ENCODE measurements around the gene DAB2IP.
"Not testable (repeated sequence)": the region's sequence is repeated elsewhere in the genome, so short reads cannot be mapped to it uniquely, and the experiment has no call there.

Gene DAB2IP

DNA sequence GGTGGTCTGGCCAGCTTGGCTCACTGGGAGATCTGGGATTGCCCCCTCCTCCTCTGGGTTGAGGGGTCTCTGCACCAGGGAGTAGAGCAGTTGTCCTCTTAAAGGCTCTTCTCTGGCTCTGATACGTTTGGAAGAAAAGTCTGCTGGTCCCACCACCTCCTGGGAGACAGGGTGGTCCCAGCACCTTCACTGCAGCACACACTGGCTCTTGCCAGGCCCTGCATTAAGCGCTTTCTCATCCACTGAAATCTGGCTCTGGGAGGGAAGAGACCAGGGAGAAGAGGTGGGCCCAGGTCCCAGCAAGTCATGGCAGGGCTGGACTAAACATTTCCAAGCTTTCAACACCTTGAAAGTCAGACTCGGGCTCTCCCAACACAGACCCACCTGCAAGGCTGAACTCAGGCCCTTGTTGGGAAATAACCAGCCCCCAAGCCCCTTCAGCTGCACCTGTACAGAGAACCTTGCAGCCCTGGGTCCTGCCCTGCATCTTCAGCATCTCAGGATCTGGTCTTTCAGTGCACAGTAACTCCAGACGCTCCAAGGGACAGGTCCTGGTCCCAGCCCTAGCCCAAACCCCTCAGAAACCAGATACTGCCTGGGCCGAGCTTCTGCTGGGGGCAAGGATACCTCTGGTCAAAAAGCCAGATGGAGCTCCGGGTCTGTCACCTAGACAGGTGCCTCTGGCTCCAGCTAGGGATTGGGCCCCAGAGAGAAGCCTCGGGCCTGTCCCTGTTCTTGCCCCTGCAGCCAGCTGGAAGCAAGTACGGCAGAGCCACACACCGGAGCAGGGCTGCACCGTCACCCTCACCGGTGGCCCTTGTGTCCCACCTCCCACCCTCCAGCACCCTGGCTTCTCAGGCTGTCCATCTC is 134.5 kb downstream of the DAB2IP start:
- H3K4me3 ChIP-seq, result no peak overlapping the region
- no peak overlapping the region for H3K27ac ChIP-seq
- no peak for DNase-seq (ENCODE audit: low spot score)
- TF ChIP-seq, protein P1, sequence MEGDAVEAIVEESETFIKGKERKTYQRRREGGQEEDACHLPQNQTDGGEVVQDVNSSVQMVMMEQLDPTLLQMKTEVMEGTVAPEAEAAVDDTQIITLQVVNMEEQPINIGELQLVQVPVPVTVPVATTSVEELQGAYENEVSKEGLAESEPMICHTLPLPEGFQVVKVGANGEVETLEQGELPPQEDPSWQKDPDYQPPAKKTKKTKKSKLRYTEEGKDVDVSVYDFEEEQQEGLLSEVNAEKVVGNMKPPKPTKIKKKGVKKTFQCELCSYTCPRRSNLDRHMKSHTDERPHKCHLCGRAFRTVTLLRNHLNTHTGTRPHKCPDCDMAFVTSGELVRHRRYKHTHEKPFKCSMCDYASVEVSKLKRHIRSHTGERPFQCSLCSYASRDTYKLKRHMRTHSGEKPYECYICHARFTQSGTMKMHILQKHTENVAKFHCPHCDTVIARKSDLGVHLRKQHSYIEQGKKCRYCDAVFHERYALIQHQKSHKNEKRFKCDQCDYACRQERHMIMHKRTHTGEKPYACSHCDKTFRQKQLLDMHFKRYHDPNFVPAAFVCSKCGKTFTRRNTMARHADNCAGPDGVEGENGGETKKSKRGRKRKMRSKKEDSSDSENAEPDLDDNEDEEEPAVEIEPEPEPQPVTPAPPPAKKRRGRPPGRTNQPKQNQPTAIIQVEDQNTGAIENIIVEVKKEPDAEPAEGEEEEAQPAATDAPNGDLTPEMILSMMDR (IDR thresholded peaks at IDR 0.05), result no peak

DNA sequence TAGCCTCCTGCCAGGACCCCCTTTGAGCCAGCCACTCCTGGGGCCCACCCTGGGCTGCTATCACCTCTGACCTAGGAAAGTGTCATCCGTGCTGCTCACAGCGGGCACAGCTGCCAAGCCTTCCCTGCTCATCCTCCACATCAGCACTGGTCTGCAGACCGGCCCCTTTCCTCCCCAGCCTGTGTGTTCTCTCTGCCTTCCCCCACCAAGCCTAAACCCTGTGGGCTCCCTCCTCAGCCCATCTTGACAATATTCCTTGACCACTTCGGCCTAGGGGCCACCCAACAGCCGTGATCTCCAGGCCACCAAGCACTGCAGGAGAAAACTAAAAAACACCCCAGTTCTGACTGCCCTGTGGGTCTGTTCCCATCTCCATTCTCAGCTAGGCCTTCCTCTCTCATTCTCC is 135.1 kb downstream of the DAB2IP start:
- no peak overlapping the region for H3K27ac ChIP-seq
- TF ChIP-seq, protein P1 (IDR thresholded peaks at IDR 0.05), result no peak
- no peak overlapping the region for H3K4me3 ChIP-seq
- no peak for DNase-seq (ENCODE audit: low spot score)

DNA sequence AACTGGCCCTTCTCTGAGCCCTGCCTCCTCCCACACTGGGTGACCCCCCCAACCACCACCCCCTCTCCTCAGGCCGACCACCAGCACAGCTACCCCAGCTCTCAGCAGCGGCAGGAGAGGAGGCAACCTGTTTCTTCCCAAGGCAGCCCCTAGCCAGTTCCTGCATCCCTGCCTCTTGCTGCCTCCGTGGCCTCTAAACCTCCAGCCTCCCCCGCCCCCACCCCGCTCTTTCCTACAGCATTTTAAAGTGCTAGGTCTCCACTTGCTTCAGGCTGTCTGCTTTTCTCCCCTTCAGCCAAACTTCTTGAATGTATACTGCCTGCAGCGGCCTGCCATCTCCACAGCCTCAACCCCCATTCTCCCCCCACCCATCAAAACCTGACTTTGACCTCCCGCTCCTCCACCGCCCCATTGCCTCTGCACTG is 135.6 kb downstream of the DAB2IP start:
- TF ChIP-seq, protein P1 (IDR thresholded peaks at IDR 0.05), result no peak
- DNase-seq (ENCODE audit: low spot score), result no peak
- no peak overlapping the region for H3K4me3 ChIP-seq
- no peak overlapping the region for H3K27ac ChIP-seq

DNA sequence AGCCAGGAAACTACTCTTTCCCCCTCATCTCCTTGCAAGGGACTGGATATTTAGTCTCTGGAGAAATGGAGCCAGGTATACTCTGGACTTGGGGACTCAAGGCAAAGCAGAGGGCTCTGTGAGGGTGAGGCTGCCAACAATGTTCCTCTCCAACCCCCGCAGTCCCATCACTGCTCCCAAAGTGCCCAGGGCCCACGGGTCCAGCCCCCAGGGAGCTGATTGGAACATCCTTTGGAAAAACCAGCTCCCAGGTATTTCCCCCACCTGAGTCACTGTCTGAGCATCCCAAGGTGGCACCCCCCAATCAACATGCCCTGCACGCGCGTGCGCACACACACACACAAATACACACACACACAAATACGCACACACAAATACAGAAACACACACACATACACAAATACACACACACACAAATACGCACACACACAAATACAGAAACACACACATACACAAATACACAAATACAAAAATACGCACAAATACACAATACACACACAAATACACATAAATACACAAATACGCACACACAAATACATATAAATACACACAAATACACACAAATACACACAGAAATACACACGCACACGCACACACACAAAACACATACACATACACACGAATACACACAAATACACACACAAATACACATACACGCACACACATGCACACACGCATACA is 137.4 kb downstream of the DAB2IP start:
- TF ChIP-seq, protein P1 (IDR thresholded peaks at IDR 0.05), result no peak
- DNase-seq (ENCODE audit: low spot score), result no peak
- Histone ChIP-seq H3K4me3 (no peak overlapping the region), H3K27ac (no peak overlapping the region)

DNA sequence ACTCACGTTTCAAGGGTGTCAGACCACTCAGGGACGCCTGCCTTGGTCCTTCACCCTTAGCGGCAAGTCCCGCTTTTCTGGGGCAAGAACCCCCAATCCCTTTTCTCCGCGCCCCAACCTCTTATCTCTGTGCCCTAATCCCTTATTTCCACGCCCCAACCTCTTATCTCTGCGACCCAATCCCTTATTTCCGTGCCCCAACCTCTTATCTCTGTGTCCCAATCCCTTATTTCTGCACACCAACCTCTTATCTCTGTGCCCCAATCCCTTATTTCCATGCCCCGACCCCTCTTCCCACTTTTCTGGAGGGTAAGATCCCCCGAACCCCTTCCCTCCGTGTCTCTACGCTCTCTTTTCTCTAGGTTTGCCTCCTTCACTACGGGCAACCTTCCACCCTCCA is 139.4 kb downstream of the DAB2IP start:
- Histone ChIP-seq H3K4me3 (no peak overlapping the region), H3K27ac (no peak overlapping the region)
- TF ChIP-seq, protein P1 (IDR thresholded peaks at IDR 0.05), result no peak
- DNase-seq (ENCODE audit: low spot score), result no peak

DNA sequence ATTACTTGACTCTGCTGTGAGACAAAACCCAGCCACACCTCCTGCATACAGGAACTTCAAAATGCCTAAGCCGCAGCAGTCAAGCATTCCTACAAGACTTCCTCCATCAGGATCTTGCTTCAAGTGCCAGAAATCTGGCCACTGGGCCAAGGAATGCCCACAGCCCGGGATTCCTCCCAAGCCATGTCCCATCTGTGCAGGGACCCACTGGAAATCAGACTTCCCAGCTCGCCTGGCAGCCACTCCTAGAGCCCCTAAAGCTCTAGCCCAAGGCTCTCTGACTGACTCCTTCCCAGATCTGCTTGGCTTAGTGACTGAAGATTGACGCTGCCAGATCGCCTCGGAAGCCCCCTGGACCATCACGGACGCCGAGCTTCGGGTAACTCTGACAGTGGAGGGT is 141.0 kb downstream of the DAB2IP start:
- H3K27ac ChIP-seq; H3K4me3 ChIP-seq; DNase-seq (ENCODE audit: low spot score): not testable (repeated sequence)

DNA sequence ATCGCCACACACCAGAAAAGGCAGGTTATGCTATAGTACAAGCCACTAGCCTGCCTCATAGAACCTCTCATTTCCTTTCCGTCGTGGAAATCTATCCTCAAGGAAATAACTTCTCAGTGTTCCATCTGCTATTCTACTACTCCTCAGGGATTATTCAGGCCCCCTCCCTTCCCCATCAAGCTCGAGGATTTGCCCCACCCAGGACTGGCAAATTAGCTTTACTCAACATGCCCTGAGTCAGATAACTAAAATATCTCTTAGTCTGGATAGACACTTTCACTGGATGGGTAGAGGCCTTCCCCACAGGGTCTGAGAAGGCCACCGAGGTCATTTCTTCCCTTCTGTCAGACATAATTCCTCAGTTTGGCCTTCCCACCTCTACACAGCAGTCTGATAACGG is 142.9 kb downstream of the DAB2IP start:
- not testable (repeated sequence) for DNase-seq (ENCODE audit: low spot score); H3K27ac ChIP-seq; H3K4me3 ChIP-seq

DNA sequence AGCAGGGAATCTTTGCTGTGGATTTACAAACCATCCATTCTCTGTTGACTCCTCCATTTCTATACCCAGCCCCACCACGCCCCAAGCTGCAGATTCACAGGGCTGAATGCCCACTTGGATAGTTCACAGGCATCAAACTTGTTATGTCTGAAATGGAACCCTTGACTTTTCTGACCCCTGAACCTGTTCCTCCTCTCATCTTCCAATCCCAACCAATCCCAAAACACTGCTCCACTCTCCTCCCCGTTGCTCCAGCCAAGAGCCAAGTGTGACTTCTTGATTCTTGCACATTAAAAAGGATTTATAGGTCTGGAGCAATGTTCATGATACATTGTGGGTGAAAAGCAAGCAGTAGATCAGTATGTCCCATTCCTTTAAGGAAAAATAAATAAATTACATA is 145.6 kb downstream of the DAB2IP start:
- Histone ChIP-seq H3K4me3 (no peak overlapping the region), H3K27ac (no peak overlapping the region)
- no peak for DNase-seq (ENCODE audit: low spot score)
- TF ChIP-seq, protein P1 (IDR thresholded peaks at IDR 0.05), result no peak

Data from coronary artery (tissue), 2 donors.